GM18526 (cell line): ENCODE results near the gene C1orf122.

Source experiments
- POLR2A ChIP-seq: IDR thresholded peaks from 3 replicates; pipeline ENCODE4 v1.6.1; 2011; ENCODE audit not compliant: insufficient read length; ENCODE audit errors: extremely low read depth

Gene C1orf122

GRCh38 chr1:37822906-37823815 lies 15.6 kb downstream of the C1orf122 start:
- no peak for TF ChIP-seq POLR2A

GRCh38 chr1:37824001-37824400 lies 16.4 kb downstream of the C1orf122 start:
- no peak for TF ChIP-seq POLR2A

GRCh38 chr1:37825506-37825905 lies 17.9 kb downstream of the C1orf122 start:
- no peak for TF ChIP-seq POLR2A

- TF ChIP-seq POLR2A, result no peak
Observed at GRCh38 chr1:37828410-37829074, 21.0 kb downstream of the C1orf122 start.

DNA sequence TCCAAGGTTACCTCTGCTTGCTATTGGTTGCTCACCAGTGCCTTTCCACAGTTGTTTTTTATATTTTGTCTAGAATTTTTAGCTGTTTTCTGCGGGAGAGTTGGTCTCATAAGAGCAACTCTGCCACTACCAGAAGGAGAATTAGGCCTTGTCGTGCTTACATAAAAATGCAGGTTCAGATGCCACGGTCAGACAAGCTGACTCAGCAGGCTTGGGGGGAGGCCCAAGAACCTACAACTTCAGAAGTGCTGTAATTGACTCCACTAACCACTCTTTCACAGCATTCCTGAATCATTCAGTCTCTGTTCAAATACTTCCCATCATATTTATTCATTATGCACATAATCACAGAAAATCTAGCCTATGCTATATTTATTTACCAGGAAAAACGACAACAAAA lies 23.5 kb downstream of the C1orf122 start:
- TF ChIP-seq POLR2A, result no peak

DNA sequence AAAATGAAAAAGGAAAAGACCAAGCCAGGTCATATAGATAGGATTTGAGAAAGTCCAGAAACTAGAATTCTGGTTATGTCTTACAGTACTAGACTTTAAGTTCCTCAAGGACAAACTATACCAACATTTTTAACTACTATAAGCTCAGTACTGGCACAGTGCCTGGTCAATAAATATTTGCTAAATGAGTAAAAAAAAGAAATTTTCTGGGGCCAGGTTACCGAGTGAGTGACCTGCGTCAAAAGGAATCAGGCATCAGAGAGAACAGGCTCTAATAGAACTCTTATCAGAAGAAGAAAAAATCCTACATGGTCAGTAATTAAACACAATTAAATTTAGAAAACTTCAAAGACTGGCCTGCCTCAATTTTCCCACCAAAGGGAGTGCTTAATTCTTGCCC lies 24.2 kb downstream of the C1orf122 start:
- no peak for TF ChIP-seq POLR2A

DNA sequence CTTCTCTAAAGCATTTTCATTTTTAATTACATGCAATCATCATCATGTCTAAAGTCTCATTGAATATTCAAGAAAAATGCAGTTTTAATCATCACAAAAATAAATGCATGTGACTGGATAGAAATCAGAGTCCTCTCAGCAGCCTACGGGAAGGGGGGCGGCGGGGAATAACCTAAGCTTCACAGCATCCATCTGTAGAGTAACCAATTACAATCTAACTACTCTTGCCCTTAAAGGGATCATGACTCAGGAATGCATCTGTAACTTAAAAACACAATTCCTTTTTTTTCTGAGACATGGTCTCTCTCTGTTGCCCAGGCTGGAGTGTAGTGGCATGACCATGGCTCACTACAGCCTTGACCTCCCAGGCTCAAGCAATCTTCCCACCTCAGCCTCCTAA lies 29.2 kb downstream of the C1orf122 start:
- TF ChIP-seq POLR2A, result no peak

GRCh38 chr1:37839676-37840075 lies 32.1 kb downstream of the C1orf122 start:
- TF ChIP-seq POLR2A, result no peak

DNA sequence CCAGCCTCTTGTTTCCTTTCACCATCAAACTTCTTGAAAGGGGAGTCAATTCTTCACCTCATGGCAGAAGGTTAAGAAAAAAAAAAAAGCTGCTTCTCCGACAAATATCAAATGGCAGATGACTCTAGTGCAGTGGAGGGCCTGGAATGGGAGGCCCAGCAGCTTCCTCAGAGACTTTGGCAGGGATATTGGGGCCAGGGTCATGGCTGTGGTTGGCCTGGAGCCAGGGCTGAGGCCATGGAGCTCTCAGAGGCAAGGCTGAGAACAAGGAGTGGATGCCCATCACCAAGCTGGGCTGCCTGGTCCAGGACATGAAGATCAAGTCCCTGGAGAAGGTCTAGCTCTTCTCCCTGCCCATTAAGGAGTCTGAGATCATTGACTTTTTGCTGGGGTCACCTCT lies 33.1 kb downstream of the C1orf122 start:
- no peak for TF ChIP-seq POLR2A

- TF ChIP-seq POLR2A, result no peak
Observed at GRCh38 chr1:37841652-37842051, 34.1 kb downstream of the C1orf122 start.

DNA sequence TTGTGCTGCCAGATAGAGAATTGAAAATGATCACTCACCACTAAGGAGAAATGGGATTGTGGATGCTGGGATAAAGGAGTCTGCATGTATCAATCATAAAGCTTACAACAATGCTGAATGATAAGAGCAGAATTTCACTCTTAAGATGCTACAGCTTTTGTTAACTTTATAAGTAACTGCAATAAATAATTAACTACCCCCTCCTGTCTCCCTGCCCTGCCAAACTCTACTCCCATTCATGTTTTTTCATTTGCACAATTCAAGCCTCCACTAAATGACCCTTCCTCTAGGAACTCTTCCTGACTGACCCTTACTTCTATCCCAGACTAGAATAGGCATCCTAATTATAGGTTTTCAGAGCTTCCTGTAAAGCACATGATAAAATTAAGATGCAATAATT lies 36.9 kb downstream of the C1orf122 start:
- no peak for TF ChIP-seq POLR2A

- TF ChIP-seq POLR2A, result no peak
Observed at GRCh38 chr1:37845049-37845646, 37.6 kb downstream of the C1orf122 start.

GRCh38 chr1:37845786-37846185 lies 38.2 kb downstream of the C1orf122 start:
- TF ChIP-seq POLR2A, result no peak

DNA sequence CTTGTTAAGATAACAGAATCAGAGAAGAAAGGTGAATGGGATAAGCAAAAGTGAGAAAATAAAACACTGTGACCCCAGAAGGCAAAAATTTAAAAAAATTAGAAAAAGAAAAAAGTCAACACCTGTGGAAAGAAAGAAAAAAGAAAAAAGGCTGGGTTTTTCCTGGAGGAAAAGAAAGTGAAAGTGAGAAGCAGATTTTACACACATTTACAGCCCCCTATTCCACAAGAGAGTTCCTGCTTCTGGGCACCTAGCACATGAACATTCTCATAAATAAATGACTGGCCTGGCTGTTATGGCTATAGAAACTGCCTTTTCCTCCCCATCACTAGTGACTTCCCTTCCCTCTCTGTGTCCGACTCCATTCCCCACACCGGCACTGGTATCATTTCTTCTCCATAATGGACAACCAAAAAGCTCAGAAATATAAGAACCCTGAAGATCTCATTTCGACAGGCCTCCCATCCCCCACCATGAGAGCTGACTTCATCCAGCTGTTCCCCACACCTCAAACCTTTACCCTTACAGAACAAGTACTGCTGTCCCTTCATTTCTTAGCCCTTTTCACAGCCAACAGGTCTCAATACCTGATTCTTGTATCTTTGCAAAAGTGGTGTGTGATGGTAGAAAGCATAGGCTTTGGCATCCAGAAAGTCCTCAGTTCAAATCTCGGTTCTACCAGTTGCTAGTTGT lies 39.2 kb downstream of the C1orf122 start:
- no peak for TF ChIP-seq POLR2A

DNA sequence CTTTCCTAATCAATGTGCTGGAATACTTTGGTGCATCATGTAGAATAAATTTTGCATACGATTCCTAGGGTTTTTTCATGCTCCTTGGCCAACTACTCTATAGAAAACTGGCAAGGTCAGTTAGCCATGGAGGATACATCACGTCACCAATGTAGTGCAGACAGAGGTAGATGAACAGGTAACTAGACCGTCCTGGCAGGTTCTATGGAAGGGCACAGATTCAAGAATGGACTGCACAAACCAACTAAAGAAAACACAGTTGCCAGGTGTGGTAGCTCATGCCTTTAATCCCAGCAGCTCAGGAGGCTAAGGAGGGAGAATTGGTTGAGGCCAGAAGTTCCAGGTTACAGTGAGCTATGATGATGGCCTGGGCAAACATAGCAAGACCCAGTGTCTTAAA lies 41.9 kb downstream of the C1orf122 start:
- TF ChIP-seq POLR2A, result no peak
